HCT116 (cell line): ENCODE data around the gene PDZD8.

Experiments
- CTCF ChIP-seq, 3 experiments: fragments of 200-600 bp in 1 of 3; sonication (generic) in 1 of 3; IDR thresholded peaks in 2 of 3; conservative IDR thresholded peaks in 1 of 3; 2 replicates each; pipeline ENCODE4 v1.5.1; 2012 to 2017; ENCODE audit warnings: low read depth in 2 of 3, low read length in 2 of 3, antibody characterized with exemption in 1 of 3, borderline replicate concordance in 1 of 3, control low read depth in 1 of 3, mild to moderate bottlenecking in 1 of 3, mixed read lengths in 1 of 3, mixed run types in 1 of 3, moderate library complexity in 1 of 3; ENCODE audit not compliant: insufficient read depth in 1 of 3
- JUND ChIP-seq: IDR thresholded peaks from 2 replicates; pipeline ENCODE4 v1.6.1; 2012
- POLR2A ChIP-seq: IDR thresholded peaks from 2 replicates; pipeline ENCODE4 v1.7.0; 2011; ENCODE audit warnings: borderline replicate concordance; ENCODE audit not compliant: insufficient read depth, insufficient read length; ENCODE audit errors: extremely low read depth
- POLR2AphosphoS5 ChIP-seq: IDR thresholded peaks from 2 replicates; pipeline ENCODE4 v1.6.1; 2011; ENCODE audit warnings: mild to moderate bottlenecking, low read depth, low read length, moderate library complexity
- REST ChIP-seq: IDR thresholded peaks from 2 replicates; pipeline ENCODE4 v1.6.1; 2012; ENCODE audit warnings: low read depth
- SIN3A ChIP-seq: IDR thresholded peaks from 2 replicates; pipeline ENCODE4 v1.6.1; 2012; ENCODE audit warnings: low read depth
- ZBTB33 ChIP-seq: IDR thresholded peaks from 2 replicates; pipeline ENCODE4 v1.6.1; 2011; ENCODE audit warnings: mild to moderate bottlenecking, low read length, moderate library complexity; ENCODE audit not compliant: insufficient replicate concordance; ENCODE audit errors: extremely low read depth

GRCh38 chr10:117239051-117239450, 136.2 kb downstream of the PDZD8 start:
- TF ChIP-seq ZBTB33 (no peak), CTCF (IDR thresholded peaks at IDR 0.05 in 2 of 3, conservative IDR thresholded peaks at IDR 0.05 in 1 of 3; ENCODE audit: borderline replicate concordance in 1 of 3, insufficient read depth in 1 of 3, low read depth in 2 of 3, low read length in 2 of 3) (no peak), POLR2A (no peak), SIN3A (no peak), REST (no peak), JUND (no peak), POLR2AphosphoS5 (no peak)
